ENCODE data around the gene ZNF304.

GRCh38 chr19:57355916-57356315 lies 4.8 kb downstream of the ZNF304 start:
- TF ChIP-seq POLR2A (IDR thresholded peaks at IDR 0.05): no peak
- TF ChIP-seq CTCF (IDR thresholded peaks at IDR 0.05): no peak
